Breast epithelium (tissue), 3 donors: ENCODE measurements around the gene IGSF21.

Experiments
- CTCF ChIP-seq, 3 donors: fragments of 450-650 bp; IDR thresholded peaks; one replicate each; pipeline ENCODE4 v1.5.1; 2016 to 2017; ENCODE audit warnings: antibody characterized with exemption in 3 of 3, mild to moderate bottlenecking in 3 of 3, moderate library complexity in 3 of 3
- POLR2A ChIP-seq: fragments of 450-650 bp; IDR thresholded peaks from one replicate; pipeline ENCODE4 v1.6.1; 2016; ENCODE audit warnings: antibody characterized with exemption, mild to moderate bottlenecking, moderate library complexity

DNA sequence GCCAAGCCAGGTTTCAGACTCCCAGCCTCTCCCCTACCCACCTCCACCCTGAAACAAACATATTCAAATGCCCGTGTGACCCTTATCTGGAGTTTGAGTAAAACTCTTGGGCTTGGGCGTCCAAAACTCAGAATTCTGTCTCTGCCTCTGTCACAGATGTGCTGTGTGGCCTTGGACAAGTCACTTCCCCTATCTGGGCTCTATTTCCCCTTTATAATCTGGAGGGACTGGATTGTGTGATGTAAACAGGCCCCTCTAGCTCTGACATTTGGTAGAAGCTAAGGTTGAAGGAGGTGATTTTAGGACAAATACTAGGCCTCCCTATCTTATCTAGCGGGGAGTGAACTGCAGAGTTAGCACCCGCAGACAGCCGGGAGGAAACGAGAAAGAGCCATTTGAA lies 67.5 kb downstream of the IGSF21 start:
- TF ChIP-seq CTCF (IDR thresholded peaks at IDR 0.05) (no peak), POLR2A (no peak)
